Sigmoid colon (tissue), 4 donors: ENCODE measurements around the gene IL15.

Source experiments
- CTCF ChIP-seq, 4 experiments: fragments of 450-650 bp in 3 of 4; fragments of 200-600 bp in 1 of 4; IDR thresholded peaks; one replicate each; pipeline ENCODE4 v1.5.1; 2016 to 2019; ENCODE audit warnings: antibody characterized with exemption in 4 of 4, mild to moderate bottlenecking in 3 of 4, moderate library complexity in 2 of 4
- EP300 ChIP-seq, 4 donors: sonication (generic); formaldehyde crosslinking; IDR thresholded peaks; one replicate each; pipeline ENCODE4 v1.6.1; 2017; ENCODE audit warnings: antibody characterized with exemption in 4 of 4
- POLR2A ChIP-seq, 2 donors: fragments of 450-650 bp; IDR thresholded peaks; one replicate each; pipeline ENCODE4 v1.6.1; 2016; ENCODE audit warnings: antibody characterized with exemption in 2 of 2, mild to moderate bottlenecking in 2 of 2, moderate library complexity in 2 of 2
- POLR2AphosphoS5 ChIP-seq, 4 donors: sonication (generic); formaldehyde crosslinking; IDR thresholded peaks; one replicate each; pipeline ENCODE4 v1.6.1; 2017; ENCODE audit warnings: antibody characterized with exemption in 4 of 4

- no peak for TF ChIP-seq CTCF (IDR thresholded peaks at IDR 0.05)
- no peak for TF ChIP-seq POLR2A (IDR thresholded peaks at IDR 0.05)
- no peak for TF ChIP-seq POLR2AphosphoS5 (IDR thresholded peaks at IDR 0.05)
- TF ChIP-seq EP300 (IDR thresholded peaks at IDR 0.05) = no peak
Observed at GRCh38 chr4:141599853-141600252, 36.5 kb upstream of the IL15 start.
